ENCODE results near the gene OSBP2.

- TF ChIP-seq POLR2A (IDR thresholded peaks at IDR 0.05) (no peak), CTCF (IDR thresholded peaks at IDR 0.05) (no peak)
Observed at GRCh38 chr22:30668386-30668710, 26.3 kb upstream of the OSBP2 start.

Measured in right lobe of liver (tissue), 4 donors.